CD8-positive, alpha-beta memory T cell (primary cell): ENCODE measurements around the gene DTWD2. TPM values are rescaled to one million over a fixed set of nuclear protein-coding genes. Genes with fewer than 3 reads are reported as not detected.
"Not testable (repeated sequence)": the region's sequence is repeated elsewhere in the genome, so short reads cannot be mapped to it uniquely, and the experiment has no call there.

ENCODE experiments used
- CTCF ChIA-PET: fragments of 350-600 bp; sonication (Branson Sonifier 250); formaldehyde crosslinking; loops from one replicate; lab custom pipeline; 2021; ENCODE audit warnings: antibody characterized with exemption; lab: Charles Lee
- POLR2A ChIA-PET: fragments of 350-600 bp; sonication (Branson Sonifier 250); formaldehyde crosslinking; loops from one replicate; lab custom pipeline; 2021; ENCODE audit warnings: antibody characterized with exemption; lab: Charles Lee
- DNase-seq, 5 donors: peaks; one replicate each; pipeline versions ENCODE4 v3.0.0 to v3.0.0-alpha.2; 2020 to 2022; ENCODE audit warnings: mixed read lengths in 1 of 5
- H3K27ac ChIP-seq: one replicate; pipeline ENCODE4 v1.7.0; 2013; ENCODE audit warnings: low read depth, mild to moderate bottlenecking, low read length, moderate library complexity
- H3K27me3 ChIP-seq: 2 replicates; pipeline ENCODE4 v1.7.0; 2013; ENCODE audit warnings: low read length, mild to moderate bottlenecking; ENCODE audit not compliant: insufficient read depth, poor library complexity, severe bottlenecking
- H3K36me3 ChIP-seq: 2 replicates; pipeline ENCODE4 v1.7.0; 2013; ENCODE audit warnings: mild to moderate bottlenecking, low read length, moderate library complexity; ENCODE audit not compliant: insufficient read depth
- H3K4me1 ChIP-seq: 2 replicates; pipeline ENCODE4 v1.7.0; 2013; ENCODE audit warnings: mild to moderate bottlenecking, low read length, moderate library complexity; ENCODE audit not compliant: insufficient read depth
- H3K4me3 ChIP-seq: 2 replicates; pipeline ENCODE4 v1.7.0; 2013; ENCODE audit warnings: mild to moderate bottlenecking, low read length
- H3K9me3 ChIP-seq: 2 replicates; pipeline ENCODE4 v1.7.0; 2013; ENCODE audit warnings: mild to moderate bottlenecking, low read length
- H3K27ac Mint-ChIP-seq, 8 donors: one replicate each; pipeline ENCODE4 v1.8.0; 2020 to 2021; ENCODE audit warnings: mixed read lengths in 8 of 8, mild to moderate bottlenecking in 6 of 8, inconsistent platforms in 3 of 8, moderate library complexity in 3 of 8
- H3K27me3 Mint-ChIP-seq, 2 donors: one replicate each; pipeline ENCODE4 v1.8.0; 2020 to 2021; ENCODE audit warnings: mixed read lengths in 2 of 2, mild to moderate bottlenecking in 1 of 2, moderate library complexity in 1 of 2
- H3K36me3 Mint-ChIP-seq, 3 donors: one replicate each; pipeline ENCODE4 v1.8.0; 2020 to 2021; ENCODE audit warnings: mixed read lengths in 3 of 3, inconsistent platforms in 1 of 3, mild to moderate bottlenecking in 1 of 3
- H3K4me1 Mint-ChIP-seq, 3 donors: one replicate each; pipeline ENCODE4 v1.8.0; 2020 to 2021; ENCODE audit warnings: mixed read lengths in 3 of 3, inconsistent platforms in 1 of 3, mild to moderate bottlenecking in 1 of 3
- H3K4me3 Mint-ChIP-seq, 7 donors: one replicate each; pipeline ENCODE4 v1.8.0; 2020 to 2021; ENCODE audit warnings: mixed read lengths in 7 of 7, mild to moderate bottlenecking in 6 of 7, moderate library complexity in 4 of 7, inconsistent platforms in 2 of 7
- H3K9me3 Mint-ChIP-seq, 5 donors: one replicate each; pipeline ENCODE4 v1.8.0; 2020 to 2022; ENCODE audit warnings: mixed read lengths in 5 of 5, mild to moderate bottlenecking in 3 of 5, moderate library complexity in 2 of 5, inconsistent platforms in 1 of 5
- polyA plus RNA-seq: library from polyadenylated mRNA; unstranded; fragments of 300-500 nt; fragmentation: Illumina TruSeq; gene quantifications from one replicate; pipeline ENCODE4 v1.2.3, GENCODE V29; 2021
- total RNA-seq, 2 experiments: library from RNA; stranded (reverse); gene quantifications; one replicate each; pipeline ENCODE4 v1.2.3, GENCODE V29; 2021

DTWD2 gene
- total and polyA plus RNA-seq, 3 experiments from 2014 or later: 3.3 to 4.2 (median 3.7) TPM

DNA sequence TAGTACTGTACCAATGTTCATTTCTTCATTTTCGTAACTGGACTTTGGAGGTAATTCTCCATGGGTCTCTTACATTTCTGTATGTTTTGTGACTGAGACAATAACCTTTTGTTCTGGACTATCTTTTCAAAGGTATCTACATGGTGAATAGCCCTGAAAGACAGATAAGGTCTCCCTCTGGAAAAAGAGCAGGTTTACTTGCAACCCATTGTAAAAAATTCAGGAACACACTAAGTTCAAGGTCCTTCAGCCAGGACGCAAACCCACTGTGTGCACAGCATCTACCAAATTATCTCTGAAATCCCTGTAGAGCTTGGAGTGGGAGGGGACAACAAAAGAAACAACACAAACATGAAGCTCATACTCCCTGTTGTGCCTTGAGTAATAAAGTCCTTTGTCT is 8.3 kb downstream of the DTWD2 start:
- POLR2A ChIA-PET: no interaction called here
- H3K4me1 Mint-ChIP-seq: peaks cover 0 to 3% (median 0%) of the 10 kb centered on the region in 3 donors
- no peak overlapping the region for H3K27ac ChIP-seq
- H3K36me3 Mint-ChIP-seq: peaks cover 7 to 37% (median 12%) of the 10 kb centered on the region in 3 donors
- H3K27ac Mint-ChIP-seq: no peak overlapping the region
- no peaks in the 10 kb centered on the region for H3K36me3 ChIP-seq
- no peak overlapping the region for H3K4me3 Mint-ChIP-seq
- H3K4me1 ChIP-seq: no peaks in the 10 kb centered on the region
- H3K27me3 ChIP-seq: no peaks in the 10 kb centered on the region
- H3K4me3 ChIP-seq: no peak overlapping the region
- CTCF ChIA-PET: interaction anchor here (1.1 kb wide), 1 partner anchor 8 kb away, joined by 5 read pairs; the partner anchor contains the start of gene DTWD2
- peaks cover 0 to 18% (median 5%) of the 10 kb centered on the region in 5 donors for H3K9me3 Mint-ChIP-seq
- no peaks in the 10 kb centered on the region for H3K27me3 Mint-ChIP-seq
- no peak for DNase-seq
- no peaks in the 10 kb centered on the region for H3K9me3 ChIP-seq

DNA sequence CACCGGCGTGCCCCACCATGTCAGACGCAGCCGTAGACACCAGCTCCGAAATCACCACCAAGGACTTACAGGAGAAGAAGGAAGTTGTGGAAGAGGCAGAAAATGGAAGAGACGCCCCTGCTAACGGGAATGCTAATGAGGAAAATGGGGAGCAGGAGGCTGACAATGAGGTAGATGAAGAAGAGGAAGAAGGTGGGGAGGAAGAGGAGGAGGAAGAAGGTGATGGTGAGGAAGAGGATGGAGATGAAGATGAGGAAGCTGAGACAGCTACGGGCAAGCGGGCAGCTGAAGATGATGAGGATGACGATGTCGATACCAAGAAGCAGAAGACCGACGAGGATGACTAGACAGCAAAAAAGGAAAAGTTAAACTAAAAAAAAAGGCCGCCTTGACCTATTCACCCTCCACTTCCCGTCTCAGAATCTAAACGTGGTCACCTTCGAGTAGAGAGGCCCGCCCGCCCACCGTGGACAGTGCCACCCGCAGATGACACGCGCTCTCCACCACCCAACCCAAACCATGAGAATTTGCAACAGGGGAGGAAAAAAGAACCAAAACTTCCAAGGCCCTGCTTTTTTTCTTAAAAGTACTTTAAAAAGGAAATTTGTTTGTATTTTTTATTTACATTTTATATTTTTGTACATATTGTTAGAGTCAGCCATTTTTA is 14.4 kb downstream of the DTWD2 start:
- POLR2A ChIA-PET, H3K27me3 Mint-ChIP-seq, H3K27ac ChIP-seq, H3K9me3 ChIP-seq, H3K27me3 ChIP-seq, H3K27ac Mint-ChIP-seq, DNase-seq, CTCF ChIA-PET, H3K4me3 Mint-ChIP-seq, H3K4me1 ChIP-seq, H3K36me3 ChIP-seq, H3K4me3 ChIP-seq: not testable (repeated sequence)
- Mint-ChIP-seq H3K36me3 (peaks cover 1 to 45% (median 11%) of the 10 kb centered on the region in 3 donors), H3K4me1 (peaks cover 7 to 13% (median 9%) of the 10 kb centered on the region in 3 donors), H3K9me3 (peaks cover 0 to 20% (median 5%) of the 10 kb centered on the region in 5 donors)

- Histone ChIP-seq H3K27ac (no peak overlapping the region), H3K9me3 (no peaks in the 10 kb centered on the region), H3K27me3 (no peaks in the 10 kb centered on the region), H3K36me3 (no peaks in the 10 kb centered on the region), H3K4me3 (no peak overlapping the region), H3K4me1 (no peaks in the 10 kb centered on the region)
- peaks cover 0 to 18% (median 2%) of the 10 kb centered on the region in 3 donors for H3K36me3 Mint-ChIP-seq
- ChIA-PET POLR2A (no interaction called here), CTCF (interaction anchor here (2.1 kb wide), 1 partner anchor 19 kb away, joined by 6 read pairs; the partner anchor contains the start of gene DTWD2)
- H3K27ac Mint-ChIP-seq: no peak overlapping the region
- DNase-seq: no peak
- peaks cover 0 to 4% (median 0%) of the 10 kb centered on the region in 5 donors for H3K9me3 Mint-ChIP-seq
- no peaks in the 10 kb centered on the region for H3K27me3 Mint-ChIP-seq
- no peak overlapping the region for H3K4me3 Mint-ChIP-seq
- H3K4me1 Mint-ChIP-seq: peaks cover 12 to 15% (median 15%) of the 10 kb centered on the region in 3 donors
Measured at GRCh38 chr5:118968925-118969375, 19.4 kb downstream of the DTWD2 start.

- CTCF ChIA-PET: interaction anchor here (2.1 kb wide), 1 partner anchor 20 kb away, joined by 6 read pairs; the partner anchor contains the start of gene DTWD2
- Mint-ChIP-seq H3K9me3 (peaks cover 0 to 2% (median 0%) of the 10 kb centered on the region in 5 donors), H3K27me3 (no peaks in the 10 kb centered on the region), H3K4me3 (no peak overlapping the region), H3K36me3 (peaks cover 0 to 18% (median 2%) of the 10 kb centered on the region in 3 donors), H3K4me1 (peaks cover 12 to 15% (median 15%) of the 10 kb centered on the region in 3 donors), H3K27ac (no peak overlapping the region)
- no peak overlapping the region for H3K4me3 ChIP-seq
- DNase-seq: no peak
- H3K4me1 ChIP-seq: no peaks in the 10 kb centered on the region
- H3K27ac ChIP-seq: no peak overlapping the region
- no peaks in the 10 kb centered on the region for H3K9me3 ChIP-seq
- no peaks in the 10 kb centered on the region for H3K36me3 ChIP-seq
- no peaks in the 10 kb centered on the region for H3K27me3 ChIP-seq
- POLR2A ChIA-PET: no interaction called here
Measured at GRCh38 chr5:118968406-118968911, 19.9 kb downstream of the DTWD2 start.

- no peak for DNase-seq
- Mint-ChIP-seq H3K9me3 (peaks cover 0 to 2% (median 0%) of the 10 kb centered on the region in 5 donors), H3K4me1 (peaks cover 10 to 15% (median 11%) of the 10 kb centered on the region in 3 donors), H3K4me3 (no peak overlapping the region), H3K27ac (no peak overlapping the region), H3K36me3 (peaks cover 0 to 14% (median 2%) of the 10 kb centered on the region in 3 donors), H3K27me3 (no peaks in the 10 kb centered on the region)
- Histone ChIP-seq H3K27me3 (no peaks in the 10 kb centered on the region), H3K4me1 (no peaks in the 10 kb centered on the region), H3K4me3 (no peak overlapping the region), H3K27ac (no peak overlapping the region), H3K9me3 (no peaks in the 10 kb centered on the region), H3K36me3 (no peaks in the 10 kb centered on the region)
- ChIA-PET POLR2A (no interaction called here), CTCF (no interaction called here)
Measured at GRCh38 chr5:118967059-118967508, 21.3 kb downstream of the DTWD2 start.

DNA sequence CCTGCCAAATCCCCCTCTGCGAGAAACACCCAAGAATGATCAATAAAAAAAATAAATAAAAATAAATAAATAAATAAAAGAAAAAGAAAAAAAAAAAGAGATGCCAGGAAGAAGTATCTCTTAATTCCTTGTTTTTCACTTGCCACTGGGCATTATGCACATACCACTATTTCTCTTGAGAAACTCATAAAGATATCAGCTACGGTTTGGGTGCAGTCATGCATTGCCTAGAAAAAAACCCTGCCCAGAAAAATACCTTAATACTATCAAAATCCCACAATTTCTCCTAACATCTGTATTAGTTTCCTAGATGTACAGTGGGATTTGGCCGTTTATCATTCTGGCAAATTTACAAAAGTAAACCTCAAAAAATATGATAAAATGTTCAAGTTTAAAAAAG is 22.5 kb downstream of the DTWD2 start:
- Histone ChIP-seq H3K36me3 (no peaks in the 10 kb centered on the region), H3K9me3 (no peaks in the 10 kb centered on the region), H3K4me3 (no peak overlapping the region), H3K27me3 (no peaks in the 10 kb centered on the region), H3K4me1 (no peaks in the 10 kb centered on the region), H3K27ac (no peak overlapping the region)
- POLR2A ChIA-PET: no interaction called here
- CTCF ChIA-PET: no interaction called here
- Mint-ChIP-seq H3K4me3 (no peak overlapping the region), H3K36me3 (peaks cover 0 to 14% (median 2%) of the 10 kb centered on the region in 3 donors), H3K27me3 (no peaks in the 10 kb centered on the region), H3K9me3 (peaks cover 0 to 2% (median 0%) of the 10 kb centered on the region in 5 donors), H3K27ac (no peak overlapping the region), H3K4me1 (peaks cover 5 to 12% (median 5%) of the 10 kb centered on the region in 3 donors)
- DNase-seq: no peak

DNA sequence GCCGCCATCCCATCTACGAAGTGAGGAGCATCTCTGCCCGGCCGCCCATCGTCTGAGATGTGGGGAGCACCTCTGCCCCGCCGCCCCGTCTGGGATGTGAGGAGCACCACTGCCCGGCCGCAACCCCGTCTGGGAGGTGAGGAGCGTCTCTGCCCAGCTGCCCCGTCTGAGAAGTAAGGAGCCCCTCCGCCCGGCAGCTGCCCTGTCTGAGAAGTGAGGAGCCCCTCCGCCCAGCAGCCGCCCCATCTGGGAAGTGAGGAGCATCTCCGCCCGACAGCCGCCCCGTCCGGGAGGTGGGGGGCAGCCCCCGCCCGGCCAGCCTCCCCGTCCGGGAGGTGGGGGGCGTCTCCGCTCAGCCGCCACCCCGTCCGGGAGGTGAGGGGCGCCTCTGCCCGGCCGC is 23.4 kb downstream of the DTWD2 start:
- H3K27ac ChIP-seq, POLR2A ChIA-PET, H3K4me3 Mint-ChIP-seq, H3K4me3 ChIP-seq, H3K27ac Mint-ChIP-seq, CTCF ChIA-PET, H3K4me1 ChIP-seq, H3K27me3 ChIP-seq, H3K27me3 Mint-ChIP-seq, H3K36me3 ChIP-seq, H3K9me3 ChIP-seq, DNase-seq, H3K9me3 Mint-ChIP-seq: not testable (repeated sequence)
- Mint-ChIP-seq H3K4me1 (peaks cover 5 to 12% (median 5%) of the 10 kb centered on the region in 3 donors), H3K36me3 (peaks cover 2 to 23% (median 2%) of the 10 kb centered on the region in 3 donors)

DNA sequence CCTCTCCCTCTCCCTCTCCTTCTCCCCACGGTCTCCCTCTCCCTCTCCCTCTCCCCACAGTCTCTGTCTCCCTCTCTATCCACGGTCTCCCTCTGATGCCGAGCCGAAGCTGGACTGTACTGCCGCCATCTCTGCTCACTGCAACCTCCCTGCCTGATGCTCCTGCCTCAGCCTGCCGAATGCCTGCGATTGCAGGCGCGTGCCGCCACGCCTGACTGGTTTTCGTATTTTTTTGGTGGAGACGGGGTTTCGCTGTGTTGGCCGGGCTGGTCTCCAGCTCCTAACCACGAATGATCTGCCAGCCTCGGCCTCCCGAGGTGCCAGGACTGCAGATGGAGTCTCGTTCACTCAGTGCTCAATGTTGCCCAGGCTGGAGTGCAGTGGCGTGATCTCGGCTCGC is 24.0 kb downstream of the DTWD2 start:
- H3K27me3 Mint-ChIP-seq, H3K4me1 ChIP-seq, H3K27ac Mint-ChIP-seq, H3K36me3 ChIP-seq, H3K9me3 Mint-ChIP-seq, POLR2A ChIA-PET, H3K4me3 ChIP-seq, DNase-seq, H3K4me3 Mint-ChIP-seq, CTCF ChIA-PET, H3K9me3 ChIP-seq, H3K27ac ChIP-seq, H3K27me3 ChIP-seq, H3K4me1 Mint-ChIP-seq: not testable (repeated sequence)
- H3K36me3 Mint-ChIP-seq: peaks cover 2 to 28% (median 2%) of the 10 kb centered on the region in 3 donors
